Suprapubic skin (tissue), 4 donors: ENCODE measurements around the gene YEATS2. TPM values are rescaled to one million over a fixed set of nuclear protein-coding genes. Genes with fewer than 3 reads are reported as not detected.

Experiments
- DNase-seq, 2 donors: peaks; one replicate each; pipeline ENCODE4 v3.0.0-alpha.2; 2019; ENCODE audit warnings: low spot score in 2 of 2
- H3K27ac ChIP-seq: fragments of 200-600 bp; sonication (generic); one replicate; pipeline ENCODE4 v1.5.1; 2019
- H3K27me3 ChIP-seq: fragments of 200-600 bp; sonication (generic); one replicate; pipeline ENCODE4 v1.5.1; 2019
- H3K36me3 ChIP-seq: fragments of 200-600 bp; sonication (generic); one replicate; pipeline ENCODE4 v1.5.1; 2019
- H3K4me1 ChIP-seq: fragments of 200-600 bp; sonication (generic); one replicate; pipeline ENCODE4 v1.5.1; 2019
- H3K4me3 ChIP-seq: fragments of 200-600 bp; sonication (generic); one replicate; pipeline ENCODE4 v1.5.1; 2019; ENCODE audit warnings: mild to moderate bottlenecking
- H3K9me3 ChIP-seq: fragments of 200-600 bp; sonication (generic); one replicate; pipeline ENCODE4 v1.5.1; 2019
- CTCF ChIP-seq, 2 donors: fragments of 200-600 bp in 1 of 2; fragments of 450-650 bp in 1 of 2; sonication (generic) in 1 of 2; IDR thresholded peaks; one replicate each; pipeline ENCODE4 v1.5.1; 2016 to 2019; ENCODE audit warnings: antibody characterized with exemption in 2 of 2, mild to moderate bottlenecking in 1 of 2, moderate library complexity in 1 of 2
- EP300 ChIP-seq: sonication (generic); formaldehyde crosslinking; IDR thresholded peaks from one replicate; pipeline ENCODE4 v1.6.1; 2017; ENCODE audit warnings: antibody characterized with exemption
- POLR2A ChIP-seq, 2 donors: fragments of 450-650 bp; IDR thresholded peaks; one replicate each; pipeline ENCODE4 v1.6.1; 2017; ENCODE audit warnings: antibody characterized with exemption in 2 of 2, mild to moderate bottlenecking in 2 of 2, moderate library complexity in 2 of 2
- POLR2AphosphoS5 ChIP-seq, 3 donors: sonication (generic); formaldehyde crosslinking; IDR thresholded peaks; one replicate each; pipeline ENCODE4 v1.6.1; 2017; ENCODE audit warnings: antibody characterized with exemption in 3 of 3
- WGBS: methylation state at CpG from one replicate; pipeline ENCODE4 v1.1.5; 2018; 5-methylcytosine and 5-hydroxymethylcytosine counted together
- total RNA-seq, 4 donors: library from RNA; depleted of rRNA; stranded (reverse); fragments of >200 nt; gene quantifications; one replicate each; pipeline ENCODE4 v1.1.0, GENCODE V29; 2016

Gene YEATS2
- total RNA-seq, 4 donors from 2014 or later = 12.8 to 35.8 (median 19.7) TPM

- peaks cover 78% of the 10 kb centered on the region for H3K36me3 ChIP-seq
- no peaks in the 10 kb centered on the region for H3K4me1 ChIP-seq
Measured at GRCh38 chr3:183833516-183833915, 135.9 kb downstream of the YEATS2 start.

DNA sequence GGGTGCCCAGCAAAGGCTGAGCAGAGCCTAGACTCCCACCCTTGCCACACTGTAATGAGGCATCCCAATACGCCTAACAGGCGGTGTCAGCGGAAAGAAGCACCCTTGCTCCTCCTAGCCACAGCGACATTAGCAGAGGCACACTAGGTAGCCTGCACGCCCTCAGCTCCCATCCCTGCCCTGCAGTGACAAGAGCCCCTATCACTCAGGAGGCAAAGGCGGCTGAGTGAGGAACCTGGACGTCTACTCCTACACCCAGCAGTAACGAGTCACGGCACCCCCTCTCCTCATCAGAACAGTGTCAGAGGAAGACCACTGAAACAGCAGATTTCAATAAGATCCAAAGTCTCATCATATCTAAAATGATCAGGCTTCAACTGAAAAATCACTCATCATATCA, 139.8 kb downstream of the YEATS2 start:
- Histone ChIP-seq H3K9me3 (no peaks in the 10 kb centered on the region), H3K4me1 (no peaks in the 10 kb centered on the region), H3K4me3 (no peak overlapping the region), H3K27me3 (no peaks in the 10 kb centered on the region), H3K27ac (no peak overlapping the region), H3K36me3 (peaks cover 81% of the 10 kb centered on the region)
- 91% methylated on average over 9 of the region's 9 CpGs for WGBS
- TF ChIP-seq POLR2A (IDR thresholded peaks at IDR 0.05) (no peak), POLR2AphosphoS5 (IDR thresholded peaks at IDR 0.05) (no peak), CTCF (IDR thresholded peaks at IDR 0.05) (no peak), EP300 (no peak)
- DNase-seq = no peak

More at GRCh38 chr3:183833516-183833915, 135.9 kb downstream of the YEATS2 start:
- no peak overlapping the region for H3K27ac ChIP-seq
- DNase-seq = no peak
- no peak overlapping the region for H3K4me3 ChIP-seq
- H3K9me3 ChIP-seq = no peaks in the 10 kb centered on the region
- no peaks in the 10 kb centered on the region for H3K27me3 ChIP-seq
- TF ChIP-seq POLR2A (IDR thresholded peaks at IDR 0.05) (no peak), EP300 (no peak), POLR2AphosphoS5 (IDR thresholded peaks at IDR 0.05) (no peak), CTCF (IDR thresholded peaks at IDR 0.05) (no peak)
- 96% methylated on average over 6 of the region's 6 CpGs for WGBS

DNA sequence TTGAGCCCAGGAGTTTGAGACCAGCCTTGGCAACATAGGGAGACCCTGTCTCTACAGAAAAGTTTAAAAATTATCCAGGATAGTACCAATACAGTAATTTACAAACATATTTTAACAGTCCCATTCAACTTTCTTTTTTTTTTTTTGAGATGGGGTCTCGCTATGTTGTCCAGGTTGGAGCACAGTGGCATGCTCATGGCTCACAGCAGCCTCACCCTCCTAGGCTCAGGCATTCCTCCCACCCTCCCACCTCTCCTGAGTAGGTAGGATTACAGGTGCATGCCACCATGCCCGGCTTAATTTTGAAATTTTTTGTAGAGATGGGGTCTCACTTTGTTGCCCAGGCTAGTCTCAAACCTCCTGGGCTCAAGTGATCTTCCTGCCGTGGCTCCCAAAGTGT, 140.3 kb downstream of the YEATS2 start:
- Histone ChIP-seq H3K9me3 (no peaks in the 10 kb centered on the region), H3K4me3 (no peak overlapping the region), H3K4me1 (no peaks in the 10 kb centered on the region), H3K27ac (no peak overlapping the region), H3K36me3 (peaks cover 79% of the 10 kb centered on the region), H3K27me3 (no peaks in the 10 kb centered on the region)
- no peak for TF ChIP-seq CTCF (IDR thresholded peaks at IDR 0.05)
- TF ChIP-seq POLR2A (IDR thresholded peaks at IDR 0.05) = no peak
- TF ChIP-seq EP300 = no peak
- no peak for TF ChIP-seq POLR2AphosphoS5 (IDR thresholded peaks at IDR 0.05)
- no peak for DNase-seq
- WGBS = 94% methylated on average over 3 of the region's 3 CpGs

DNA sequence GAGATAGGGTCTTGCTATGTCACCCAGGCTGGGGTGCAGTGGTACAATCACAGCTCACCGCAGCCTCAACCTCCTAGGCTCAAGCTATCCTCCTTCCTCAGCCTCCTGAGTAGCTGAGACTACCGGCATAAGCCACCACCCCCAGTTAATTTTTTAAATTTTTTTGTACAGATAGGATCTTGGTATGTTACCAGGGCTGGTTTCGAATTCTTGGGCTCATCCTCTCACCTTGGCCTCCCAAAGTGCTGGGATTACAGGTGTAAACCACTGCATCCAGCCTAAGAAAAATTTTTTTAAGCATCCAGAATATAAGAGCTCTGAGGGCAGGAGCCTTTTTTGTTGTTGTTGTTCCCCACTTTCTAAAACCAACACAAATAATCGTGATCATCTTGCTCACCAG, 142.2 kb downstream of the YEATS2 start:
- Histone ChIP-seq H3K9me3 (no peaks in the 10 kb centered on the region), H3K4me3 (no peak overlapping the region), H3K4me1 (peaks cover 6% of the 10 kb centered on the region), H3K27me3 (no peaks in the 10 kb centered on the region), H3K27ac (no peak overlapping the region), H3K36me3 (peaks cover 75% of the 10 kb centered on the region)
- 99% methylated on average over 4 of the region's 4 CpGs for WGBS
- DNase-seq = no peak
- TF ChIP-seq POLR2AphosphoS5 (IDR thresholded peaks at IDR 0.05) (no peak), EP300 (no peak), CTCF (IDR thresholded peaks at IDR 0.05) (no peak), POLR2A (IDR thresholded peaks at IDR 0.05) (no peak)

GRCh38 chr3:183844606-183845005, 147.0 kb downstream of the YEATS2 start:
- 58% methylated on average over 2 of the region's 2 CpGs for WGBS
- no peak overlapping the region for H3K4me3 ChIP-seq
- H3K27me3 ChIP-seq = no peaks in the 10 kb centered on the region
- peaks cover 11% of the 10 kb centered on the region for H3K4me1 ChIP-seq
- no peaks in the 10 kb centered on the region for H3K9me3 ChIP-seq
- DNase-seq = no peak
- no peak for TF ChIP-seq POLR2A (IDR thresholded peaks at IDR 0.05)
- H3K36me3 ChIP-seq = peaks cover 74% of the 10 kb centered on the region
- no peak overlapping the region for H3K27ac ChIP-seq

DNA sequence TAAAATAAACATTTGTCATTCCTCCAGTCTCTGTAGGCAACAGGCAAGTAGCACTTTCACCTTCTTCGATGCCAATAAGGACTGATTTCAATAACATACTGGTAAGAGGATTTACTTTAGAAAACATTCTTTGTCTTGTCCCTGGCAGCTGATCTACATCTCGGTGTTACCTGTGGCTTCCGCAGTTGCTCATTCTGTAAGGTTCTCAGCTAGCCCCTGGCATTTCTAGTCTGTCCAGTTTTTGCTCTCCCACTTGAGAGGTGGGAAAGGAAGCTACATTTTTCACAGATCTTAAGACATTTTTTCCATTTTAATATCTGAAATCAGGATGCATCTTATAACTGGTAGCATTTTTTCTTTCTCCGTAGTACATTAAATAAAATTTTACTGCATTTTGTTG, 147.5 kb downstream of the YEATS2 start:
- Histone ChIP-seq H3K27ac (no peak overlapping the region), H3K4me3 (no peak overlapping the region), H3K4me1 (peaks cover 11% of the 10 kb centered on the region), H3K27me3 (no peaks in the 10 kb centered on the region), H3K9me3 (no peaks in the 10 kb centered on the region), H3K36me3 (peaks cover 71% of the 10 kb centered on the region)
- WGBS = 61% methylated on average over 4 of the region's 4 CpGs
- TF ChIP-seq POLR2A (IDR thresholded peaks at IDR 0.05) (no peak), EP300 (no peak), CTCF (IDR thresholded peaks at IDR 0.05) (no peak), POLR2AphosphoS5 (IDR thresholded peaks at IDR 0.05) (no peak)
- no peak for DNase-seq
